ENCODE data around the gene AQP6. TPM values are rescaled to one million over a fixed set of nuclear protein-coding genes. Genes with fewer than 3 reads are reported as not detected.

The AQP6 gene
- total RNA-seq, 1 donor from 2014 or later: 0.29 TPM

- no peaks in the 10 kb centered on the region for H3K9me3 Mint-ChIP-seq (ENCODE audit: low read depth)
- TF ChIP-seq CTCF (IDR thresholded peaks at IDR 0.05; ENCODE audit: unreplicated experiment): no peak
- H3K4me3 Mint-ChIP-seq (ENCODE audit: low read depth): no peak overlapping the region
- H3K36me3 Mint-ChIP-seq (ENCODE audit: insufficient read depth): peaks cover 5% of the 10 kb centered on the region
- DNase-seq (ENCODE audit: low spot score, unreplicated experiment): no peak
- no peaks in the 10 kb centered on the region for H3K4me1 Mint-ChIP-seq (ENCODE audit: low read depth)
- H3K27me3 Mint-ChIP-seq: no peaks in the 10 kb centered on the region
- H3K27ac Mint-ChIP-seq: no peak overlapping the region
Measured at GRCh38 chr12:50006280-50006679, 33.5 kb downstream of the AQP6 start.

DNA sequence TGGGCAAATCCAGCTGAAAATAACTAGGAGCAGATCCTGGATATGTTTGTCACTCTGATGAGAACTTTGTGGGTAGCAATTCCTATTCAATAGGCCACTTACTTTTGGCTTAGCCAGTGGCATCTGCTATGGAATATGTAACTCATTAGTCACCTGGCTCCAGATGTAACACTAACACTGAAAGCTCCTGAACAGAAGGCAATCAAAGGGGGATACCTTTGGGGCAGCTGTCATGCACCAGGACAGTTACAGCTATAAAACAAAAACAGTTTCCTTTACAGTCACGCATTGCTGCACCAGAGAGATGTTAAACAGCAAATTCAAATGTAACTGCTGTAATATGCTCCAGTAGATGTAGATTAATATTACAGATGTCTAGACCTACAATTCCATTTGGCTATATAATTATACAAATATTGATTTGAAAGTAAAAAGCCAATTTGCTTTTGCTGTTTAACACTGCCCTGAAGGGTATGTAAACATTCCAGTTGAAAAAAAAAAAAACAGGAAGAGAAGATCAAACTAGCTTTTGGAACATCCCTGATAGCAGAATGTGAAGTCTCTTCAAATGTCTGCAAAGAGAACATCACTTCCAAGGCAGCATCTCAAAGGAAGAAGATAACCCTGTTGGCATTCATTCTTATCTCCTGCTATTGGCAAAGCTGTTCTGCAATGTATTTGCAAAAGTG lies 34.2 kb downstream of the AQP6 start:
- H3K36me3 Mint-ChIP-seq (ENCODE audit: insufficient read depth): peaks cover 4% of the 10 kb centered on the region
- TF ChIP-seq CTCF (IDR thresholded peaks at IDR 0.05; ENCODE audit: unreplicated experiment): no peak
- H3K27me3 Mint-ChIP-seq: no peaks in the 10 kb centered on the region
- H3K27ac Mint-ChIP-seq: no peak overlapping the region
- no peak for DNase-seq (ENCODE audit: low spot score, unreplicated experiment)
- H3K9me3 Mint-ChIP-seq (ENCODE audit: low read depth): no peaks in the 10 kb centered on the region
- no peaks in the 10 kb centered on the region for H3K4me1 Mint-ChIP-seq (ENCODE audit: low read depth)
- no peak overlapping the region for H3K4me3 Mint-ChIP-seq (ENCODE audit: low read depth)

DNA sequence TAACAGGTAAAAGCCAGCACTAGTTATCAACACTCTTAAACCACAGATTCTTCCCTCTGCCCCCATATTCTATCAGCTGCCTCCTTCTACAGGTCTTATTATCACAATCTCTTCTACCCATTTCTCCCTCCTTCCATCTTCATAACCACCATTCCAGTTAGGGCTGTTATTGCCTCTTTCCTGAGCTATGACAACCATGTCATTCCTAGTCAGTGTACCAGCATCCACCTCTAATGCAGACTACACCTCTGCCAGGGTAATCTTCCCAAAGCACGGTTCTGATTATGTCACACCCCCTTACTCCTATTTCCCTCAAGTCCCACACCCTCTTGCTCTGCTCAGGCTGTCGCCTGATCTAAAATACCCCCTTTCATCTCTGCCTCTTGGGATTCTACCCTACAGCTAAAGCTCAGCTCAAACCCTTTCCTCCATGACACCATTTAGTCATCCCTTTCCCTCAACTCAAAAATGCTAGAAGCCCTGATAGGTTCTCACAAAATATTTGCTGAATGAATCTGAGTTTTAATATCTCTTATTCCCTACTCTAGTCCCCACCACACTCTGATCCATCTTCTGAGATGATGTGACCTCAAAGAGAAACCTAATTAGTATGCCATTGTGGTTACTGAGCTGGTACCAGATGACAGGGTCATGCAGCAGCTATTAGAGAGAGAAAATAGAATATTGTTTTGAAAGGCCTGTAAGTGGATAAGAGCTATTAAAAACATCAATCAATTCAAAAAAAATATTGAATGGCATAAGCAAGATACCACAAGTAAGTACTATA lies 40.8 kb downstream of the AQP6 start:
- no peak overlapping the region for H3K27ac Mint-ChIP-seq
- DNase-seq (ENCODE audit: low spot score, unreplicated experiment): no peak
- H3K4me1 Mint-ChIP-seq (ENCODE audit: low read depth): peaks cover 3% of the 10 kb centered on the region
- H3K9me3 Mint-ChIP-seq (ENCODE audit: low read depth): no peaks in the 10 kb centered on the region
- TF ChIP-seq CTCF (IDR thresholded peaks at IDR 0.05; ENCODE audit: unreplicated experiment): no peak
- H3K27me3 Mint-ChIP-seq: no peaks in the 10 kb centered on the region
- no peak overlapping the region for H3K4me3 Mint-ChIP-seq (ENCODE audit: low read depth)
- peaks cover 7% of the 10 kb centered on the region for H3K36me3 Mint-ChIP-seq (ENCODE audit: insufficient read depth)

- peaks cover 6% of the 10 kb centered on the region for H3K4me1 Mint-ChIP-seq (ENCODE audit: low read depth)
- TF ChIP-seq CTCF (IDR thresholded peaks at IDR 0.05; ENCODE audit: unreplicated experiment): no peak
- H3K27ac Mint-ChIP-seq: no peak overlapping the region
- no peak overlapping the region for H3K4me3 Mint-ChIP-seq (ENCODE audit: low read depth)
- no peaks in the 10 kb centered on the region for H3K27me3 Mint-ChIP-seq
- H3K36me3 Mint-ChIP-seq (ENCODE audit: insufficient read depth): peaks cover 7% of the 10 kb centered on the region
- H3K9me3 Mint-ChIP-seq (ENCODE audit: low read depth): no peaks in the 10 kb centered on the region
- no peak for DNase-seq (ENCODE audit: low spot score, unreplicated experiment)
Measured at GRCh38 chr12:50014342-50014741, 41.6 kb downstream of the AQP6 start.

GRCh38 chr12:50016501-50017475 lies 44.0 kb downstream of the AQP6 start:
- Mint-ChIP-seq H3K27me3 (no peaks in the 10 kb centered on the region), H3K9me3 (ENCODE audit: low read depth) (no peaks in the 10 kb centered on the region), H3K36me3 (ENCODE audit: insufficient read depth) (peaks cover 5% of the 10 kb centered on the region), H3K4me1 (ENCODE audit: low read depth) (peaks cover 6% of the 10 kb centered on the region), H3K27ac (no peak overlapping the region), H3K4me3 (ENCODE audit: low read depth) (no peak overlapping the region)
- DNase-seq (ENCODE audit: low spot score, unreplicated experiment): no peak
- no peak for TF ChIP-seq CTCF (IDR thresholded peaks at IDR 0.05; ENCODE audit: unreplicated experiment)
